ENCODE results near the gene TSEN2. TPM values are rescaled to one million over a fixed set of nuclear protein-coding genes. Genes with fewer than 3 reads are reported as not detected.

TSEN2 gene
- total and polyA plus RNA-seq, 2 of the 13 experiments (the other 11 are each of a cell fraction or from before 2014, with no cell fraction given): 11.0 to 17.3 TPM

DNA sequence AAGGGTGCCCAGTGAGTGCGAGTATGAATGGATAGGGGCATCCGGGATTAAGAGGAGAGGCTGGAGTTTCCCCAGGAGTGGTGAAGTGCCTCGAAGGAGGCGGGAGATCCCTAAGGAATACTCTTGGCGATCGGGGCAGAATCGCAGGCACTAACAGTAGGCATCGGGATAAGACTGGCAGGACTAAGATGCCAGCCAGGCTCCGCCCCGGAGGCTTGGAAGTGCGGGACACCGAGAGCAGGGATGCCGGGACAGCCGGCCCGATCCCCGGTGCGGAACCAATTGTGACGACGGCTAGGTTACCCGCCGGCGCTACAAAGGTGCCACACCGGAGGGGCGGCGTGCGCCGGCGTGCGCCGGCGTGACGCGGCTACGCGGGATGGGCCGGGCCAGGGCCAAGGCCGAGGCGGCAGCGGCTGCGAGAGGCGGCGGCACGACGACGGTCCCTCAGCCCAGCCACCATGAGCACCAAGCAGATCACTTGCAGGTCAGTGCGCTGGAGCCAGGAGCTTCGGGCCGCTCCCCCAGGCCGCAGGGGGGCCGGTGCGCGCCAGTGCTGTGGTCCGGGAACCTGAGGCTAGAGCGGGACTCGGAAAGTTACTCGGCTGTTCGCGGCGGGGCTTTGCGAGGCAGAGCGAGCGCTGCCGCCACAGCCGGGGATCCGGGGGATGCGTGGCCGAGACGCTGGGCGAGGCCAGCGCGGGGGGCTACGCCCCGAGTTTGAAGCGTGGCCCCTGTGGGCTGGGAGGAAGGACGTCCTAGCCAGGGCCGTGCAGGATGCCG is 72.6 kb downstream of the TSEN2 start, which contains the start of gene MKRN2 (continued):
- TF ChIP-seq CBX1 (IDR thresholded peaks at IDR 0.05; ENCODE audit: low read depth) (peak; percentile 73), ZNF839 (CRISPR knock-in tag; IDR thresholded peaks at IDR 0.05; ENCODE audit: borderline replicate concordance) (0 out of 2 replicates have a peak, but pooled peaks have one; percentile 75), ZNF44 (CRISPR knock-in tag; IDR thresholded peaks at IDR 0.05) (no peak; the same call in none of the 2 replicates), ZNF720 (CRISPR knock-in tag; IDR thresholded peaks at IDR 0.05) (no peak), POGZ (CRISPR knock-in tag; IDR thresholded peaks at IDR 0.05) (peak; percentile 49), ZNF550 (CRISPR knock-in tag; IDR thresholded peaks at IDR 0.05; ENCODE audit: borderline replicate concordance) (no peak), ZNF225 (CRISPR knock-in tag; IDR thresholded peaks at IDR 0.05) (peak; percentile 89; the same call in 1 of the 2 replicates), RORA (CRISPR knock-in tag; IDR thresholded peaks at IDR 0.05) (no peak), HOXA7 (CRISPR knock-in tag; IDR thresholded peaks at IDR 0.05) (no peak), HOXA3 (CRISPR knock-in tag; IDR thresholded peaks at IDR 0.05) (peak; percentile 92), RFXANK (CRISPR knock-in tag; IDR thresholded peaks at IDR 0.05) (no peak), SALL2 (CRISPR knock-in tag; IDR thresholded peaks at IDR 0.05) (peak; percentile 91)
- TF ChIP-seq, protein P1, sequence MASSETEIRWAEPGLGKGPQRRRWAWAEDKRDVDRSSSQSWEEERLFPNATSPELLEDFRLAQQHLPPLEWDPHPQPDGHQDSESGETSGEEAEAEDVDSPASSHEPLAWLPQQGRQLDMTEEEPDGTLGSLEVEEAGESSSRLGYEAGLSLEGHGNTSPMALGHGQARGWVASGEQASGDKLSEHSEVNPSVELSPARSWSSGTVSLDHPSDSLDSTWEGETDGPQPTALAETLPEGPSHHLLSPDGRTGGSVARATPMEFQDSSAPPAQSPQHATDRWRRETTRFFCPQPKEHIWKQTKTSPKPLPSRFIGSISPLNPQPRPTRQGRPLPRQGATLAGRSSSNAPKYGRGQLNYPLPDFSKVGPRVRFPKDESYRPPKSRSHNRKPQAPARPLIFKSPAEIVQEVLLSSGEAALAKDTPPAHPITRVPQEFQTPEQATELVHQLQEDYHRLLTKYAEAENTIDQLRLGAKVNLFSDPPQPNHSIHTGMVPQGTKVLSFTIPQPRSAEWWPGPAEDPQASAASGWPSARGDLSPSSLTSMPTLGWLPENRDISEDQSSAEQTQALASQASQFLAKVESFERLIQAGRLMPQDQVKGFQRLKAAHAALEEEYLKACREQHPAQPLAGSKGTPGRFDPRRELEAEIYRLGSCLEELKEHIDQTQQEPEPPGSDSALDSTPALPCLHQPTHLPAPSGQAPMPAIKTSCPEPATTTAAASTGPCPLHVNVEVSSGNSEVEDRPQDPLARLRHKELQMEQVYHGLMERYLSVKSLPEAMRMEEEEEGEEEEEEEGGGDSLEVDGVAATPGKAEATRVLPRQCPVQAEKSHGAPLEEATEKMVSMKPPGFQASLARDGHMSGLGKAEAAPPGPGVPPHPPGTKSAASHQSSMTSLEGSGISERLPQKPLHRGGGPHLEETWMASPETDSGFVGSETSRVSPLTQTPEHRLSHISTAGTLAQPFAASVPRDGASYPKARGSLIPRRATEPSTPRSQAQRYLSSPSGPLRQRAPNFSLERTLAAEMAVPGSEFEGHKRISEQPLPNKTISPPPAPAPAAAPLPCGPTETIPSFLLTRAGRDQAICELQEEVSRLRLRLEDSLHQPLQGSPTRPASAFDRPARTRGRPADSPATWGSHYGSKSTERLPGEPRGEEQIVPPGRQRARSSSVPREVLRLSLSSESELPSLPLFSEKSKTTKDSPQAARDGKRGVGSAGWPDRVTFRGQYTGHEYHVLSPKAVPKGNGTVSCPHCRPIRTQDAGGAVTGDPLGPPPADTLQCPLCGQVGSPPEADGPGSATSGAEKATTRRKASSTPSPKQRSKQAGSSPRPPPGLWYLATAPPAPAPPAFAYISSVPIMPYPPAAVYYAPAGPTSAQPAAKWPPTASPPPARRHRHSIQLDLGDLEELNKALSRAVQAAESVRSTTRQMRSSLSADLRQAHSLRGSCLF (CRISPR knock-in tag; IDR thresholded peaks at IDR 0.05; ENCODE audit: borderline replicate concordance): no peak
- TF ChIP-seq, protein P2, sequence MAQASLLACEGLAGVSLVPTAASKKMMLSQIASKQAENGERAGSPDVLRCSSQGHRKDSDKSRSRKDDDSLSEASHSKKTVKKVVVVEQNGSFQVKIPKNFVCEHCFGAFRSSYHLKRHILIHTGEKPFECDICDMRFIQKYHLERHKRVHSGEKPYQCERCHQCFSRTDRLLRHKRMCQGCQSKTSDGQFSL (CRISPR knock-in tag; IDR thresholded peaks at IDR 0.05): peak; percentile 3; the same call in 1 of the 2 replicates
- TF ChIP-seq, protein P3, sequence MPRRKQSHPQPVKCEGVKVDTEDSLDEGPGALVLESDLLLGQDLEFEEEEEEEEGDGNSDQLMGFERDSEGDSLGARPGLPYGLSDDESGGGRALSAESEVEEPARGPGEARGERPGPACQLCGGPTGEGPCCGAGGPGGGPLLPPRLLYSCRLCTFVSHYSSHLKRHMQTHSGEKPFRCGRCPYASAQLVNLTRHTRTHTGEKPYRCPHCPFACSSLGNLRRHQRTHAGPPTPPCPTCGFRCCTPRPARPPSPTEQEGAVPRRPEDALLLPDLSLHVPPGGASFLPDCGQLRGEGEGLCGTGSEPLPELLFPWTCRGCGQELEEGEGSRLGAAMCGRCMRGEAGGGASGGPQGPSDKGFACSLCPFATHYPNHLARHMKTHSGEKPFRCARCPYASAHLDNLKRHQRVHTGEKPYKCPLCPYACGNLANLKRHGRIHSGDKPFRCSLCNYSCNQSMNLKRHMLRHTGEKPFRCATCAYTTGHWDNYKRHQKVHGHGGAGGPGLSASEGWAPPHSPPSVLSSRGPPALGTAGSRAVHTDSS (CRISPR knock-in tag; conservative IDR thresholded peaks at IDR 0.05): no peak
- TF ChIP-seq, protein P4, sequence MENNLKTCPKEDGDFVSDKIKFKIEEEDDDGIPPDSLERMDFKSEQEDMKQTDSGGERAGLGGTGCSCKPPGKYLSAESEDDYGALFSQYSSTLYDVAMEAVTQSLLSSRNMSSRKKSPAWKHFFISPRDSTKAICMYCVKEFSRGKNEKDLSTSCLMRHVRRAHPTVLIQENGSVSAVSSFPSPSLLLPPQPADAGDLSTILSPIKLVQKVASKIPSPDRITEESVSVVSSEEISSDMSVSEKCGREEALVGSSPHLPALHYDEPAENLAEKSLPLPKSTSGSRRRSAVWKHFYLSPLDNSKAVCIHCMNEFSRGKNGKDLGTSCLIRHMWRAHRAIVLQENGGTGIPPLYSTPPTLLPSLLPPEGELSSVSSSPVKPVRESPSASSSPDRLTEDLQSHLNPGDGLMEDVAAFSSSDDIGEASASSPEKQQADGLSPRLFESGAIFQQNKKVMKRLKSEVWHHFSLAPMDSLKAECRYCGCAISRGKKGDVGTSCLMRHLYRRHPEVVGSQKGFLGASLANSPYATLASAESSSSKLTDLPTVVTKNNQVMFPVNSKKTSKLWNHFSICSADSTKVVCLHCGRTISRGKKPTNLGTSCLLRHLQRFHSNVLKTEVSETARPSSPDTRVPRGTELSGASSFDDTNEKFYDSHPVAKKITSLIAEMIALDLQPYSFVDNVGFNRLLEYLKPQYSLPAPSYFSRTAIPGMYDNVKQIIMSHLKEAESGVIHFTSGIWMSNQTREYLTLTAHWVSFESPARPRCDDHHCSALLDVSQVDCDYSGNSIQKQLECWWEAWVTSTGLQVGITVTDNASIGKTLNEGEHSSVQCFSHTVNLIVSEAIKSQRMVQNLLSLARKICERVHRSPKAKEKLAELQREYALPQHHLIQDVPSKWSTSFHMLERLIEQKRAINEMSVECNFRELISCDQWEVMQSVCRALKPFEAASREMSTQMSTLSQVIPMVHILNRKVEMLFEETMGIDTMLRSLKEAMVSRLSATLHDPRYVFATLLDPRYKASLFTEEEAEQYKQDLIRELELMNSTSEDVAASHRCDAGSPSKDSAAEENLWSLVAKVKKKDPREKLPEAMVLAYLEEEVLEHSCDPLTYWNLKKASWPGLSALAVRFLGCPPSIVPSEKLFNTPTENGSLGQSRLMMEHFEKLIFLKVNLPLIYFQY (CRISPR knock-in tag; IDR thresholded peaks at IDR 0.05; ENCODE audit: borderline replicate concordance): peak; percentile 43; the same call in 1 of the 2 replicates
